Lower lobe of right lung (tissue), 2 donors: ENCODE measurements around the gene LRRC8C. TPM values are rescaled to one million over a fixed set of nuclear protein-coding genes. Genes with fewer than 3 reads are reported as not detected.

Experiments
- ATAC-seq, 2 donors: fragments of 200-7000 bp; cut with Tn5 transposase; one replicate each; pipeline ENCODE4 v1.9.1; 2020 to 2022; ENCODE audit warnings: mild to moderate bottlenecking in 2 of 2, moderate library complexity in 2 of 2
- DNase-seq: peaks from one replicate; pipeline ENCODE4 v3.0.0-alpha.2; 2020
- H3K27ac ChIP-seq: fragments of 200-600 bp; one replicate; pipeline ENCODE4 v1.8.0; 2022
- H3K27me3 ChIP-seq: fragments of 200-600 bp; one replicate; pipeline ENCODE4 v1.8.0; 2022; ENCODE audit warnings: low read depth
- H3K36me3 ChIP-seq: fragments of 200-600 bp; one replicate; pipeline ENCODE4 v1.8.0; 2022; ENCODE audit warnings: mild to moderate bottlenecking
- H3K4me1 ChIP-seq: fragments of 200-600 bp; one replicate; pipeline ENCODE4 v1.8.0; 2022
- H3K4me3 ChIP-seq: fragments of 200-600 bp; one replicate; pipeline ENCODE4 v1.8.0; 2022; ENCODE audit warnings: mild to moderate bottlenecking
- H3K9me3 ChIP-seq: fragments of 200-600 bp; one replicate; pipeline ENCODE4 v1.8.0; 2022
- intact Hi-C: fragments of 100-400 bp; cut with DNase I; formaldehyde crosslinking; loops from one replicate; pipeline ENCODE4 v1.11.0; 2022
- total RNA-seq: library from RNA; stranded (reverse); fragmentation: NEBNext Ultra II Directional; extraction: Animal tissue kit (Norgen Biotek cat#: 25700); gene quantifications from one replicate; pipeline ENCODE4 v1.2.1, GENCODE V29; 2021
- TF ChIP-seq, protein P1 (sequence below): fragments of 200-600 bp; IDR thresholded peaks from one replicate; pipeline ENCODE4 v1.8.0; 2022; ENCODE audit warnings: antibody characterized with exemption, mild to moderate bottlenecking
- donor health status: DM: no; HTN: yes; CAD: no; lungs with severe emphysema.

The LRRC8C gene
- total RNA-seq, 1 donor from 2014 or later: 13.0 TPM

DNA sequence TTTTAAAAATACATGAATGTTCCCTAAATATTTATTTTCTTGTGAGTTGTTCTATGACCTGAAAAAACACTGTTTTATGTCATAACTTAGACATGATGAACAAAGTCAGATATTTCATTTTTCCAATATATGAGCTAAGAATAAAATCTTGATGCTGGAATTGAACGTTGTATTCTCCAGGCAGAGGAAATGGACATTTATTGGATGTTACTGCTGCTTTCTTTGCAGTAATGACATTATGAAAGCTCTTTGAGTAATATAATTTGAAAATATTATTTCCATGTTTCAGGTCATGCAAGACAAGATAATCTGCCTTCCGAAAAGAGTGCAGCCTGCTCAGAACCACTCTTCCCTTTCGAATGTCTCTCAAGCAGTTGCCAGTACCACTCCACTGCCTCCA is 79.5 kb downstream of the LRRC8C start:
- intact Hi-C loops: no loop called here
- DNase-seq (no peak), ATAC-seq (no peak)
- H3K9me3 ChIP-seq: no peaks in the 10 kb centered on the region
- H3K36me3 ChIP-seq: peaks cover 19% of the 10 kb centered on the region
- H3K27me3 ChIP-seq: no peaks in the 10 kb centered on the region
- H3K27ac ChIP-seq: no peak overlapping the region
- TF ChIP-seq, protein P1, sequence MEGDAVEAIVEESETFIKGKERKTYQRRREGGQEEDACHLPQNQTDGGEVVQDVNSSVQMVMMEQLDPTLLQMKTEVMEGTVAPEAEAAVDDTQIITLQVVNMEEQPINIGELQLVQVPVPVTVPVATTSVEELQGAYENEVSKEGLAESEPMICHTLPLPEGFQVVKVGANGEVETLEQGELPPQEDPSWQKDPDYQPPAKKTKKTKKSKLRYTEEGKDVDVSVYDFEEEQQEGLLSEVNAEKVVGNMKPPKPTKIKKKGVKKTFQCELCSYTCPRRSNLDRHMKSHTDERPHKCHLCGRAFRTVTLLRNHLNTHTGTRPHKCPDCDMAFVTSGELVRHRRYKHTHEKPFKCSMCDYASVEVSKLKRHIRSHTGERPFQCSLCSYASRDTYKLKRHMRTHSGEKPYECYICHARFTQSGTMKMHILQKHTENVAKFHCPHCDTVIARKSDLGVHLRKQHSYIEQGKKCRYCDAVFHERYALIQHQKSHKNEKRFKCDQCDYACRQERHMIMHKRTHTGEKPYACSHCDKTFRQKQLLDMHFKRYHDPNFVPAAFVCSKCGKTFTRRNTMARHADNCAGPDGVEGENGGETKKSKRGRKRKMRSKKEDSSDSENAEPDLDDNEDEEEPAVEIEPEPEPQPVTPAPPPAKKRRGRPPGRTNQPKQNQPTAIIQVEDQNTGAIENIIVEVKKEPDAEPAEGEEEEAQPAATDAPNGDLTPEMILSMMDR: no peak
- no peak overlapping the region for H3K4me3 ChIP-seq
- no peaks in the 10 kb centered on the region for H3K4me1 ChIP-seq

DNA sequence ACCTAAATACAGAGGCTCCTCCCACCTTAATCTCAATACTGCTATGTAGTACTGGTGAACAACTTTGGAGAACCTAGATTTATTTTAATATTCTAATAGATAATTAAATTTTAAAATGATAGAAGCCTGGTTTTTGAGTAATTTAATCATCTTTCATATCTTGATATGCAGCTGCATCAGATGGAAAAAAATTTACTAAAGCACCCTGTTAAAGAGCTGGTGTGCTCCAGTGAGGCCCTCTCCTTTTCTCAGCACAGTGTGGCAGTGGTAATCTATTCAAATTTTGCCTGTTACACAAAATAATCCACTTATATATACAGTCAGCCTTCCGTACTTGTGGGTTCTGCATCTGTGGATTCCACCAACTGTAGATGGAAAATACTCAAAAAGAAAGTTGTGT is 82.8 kb downstream of the LRRC8C start:
- no peak for ATAC-seq
- H3K9me3 ChIP-seq: no peaks in the 10 kb centered on the region
- H3K36me3 ChIP-seq: peaks cover 19% of the 10 kb centered on the region
- no peak for DNase-seq
- H3K4me3 ChIP-seq: no peak overlapping the region
- peaks cover 23% of the 10 kb centered on the region for H3K4me1 ChIP-seq
- no peak overlapping the region for H3K27ac ChIP-seq
- intact Hi-C loops: no loop called here
- TF ChIP-seq, protein P1: no peak
- no peaks in the 10 kb centered on the region for H3K27me3 ChIP-seq

DNA sequence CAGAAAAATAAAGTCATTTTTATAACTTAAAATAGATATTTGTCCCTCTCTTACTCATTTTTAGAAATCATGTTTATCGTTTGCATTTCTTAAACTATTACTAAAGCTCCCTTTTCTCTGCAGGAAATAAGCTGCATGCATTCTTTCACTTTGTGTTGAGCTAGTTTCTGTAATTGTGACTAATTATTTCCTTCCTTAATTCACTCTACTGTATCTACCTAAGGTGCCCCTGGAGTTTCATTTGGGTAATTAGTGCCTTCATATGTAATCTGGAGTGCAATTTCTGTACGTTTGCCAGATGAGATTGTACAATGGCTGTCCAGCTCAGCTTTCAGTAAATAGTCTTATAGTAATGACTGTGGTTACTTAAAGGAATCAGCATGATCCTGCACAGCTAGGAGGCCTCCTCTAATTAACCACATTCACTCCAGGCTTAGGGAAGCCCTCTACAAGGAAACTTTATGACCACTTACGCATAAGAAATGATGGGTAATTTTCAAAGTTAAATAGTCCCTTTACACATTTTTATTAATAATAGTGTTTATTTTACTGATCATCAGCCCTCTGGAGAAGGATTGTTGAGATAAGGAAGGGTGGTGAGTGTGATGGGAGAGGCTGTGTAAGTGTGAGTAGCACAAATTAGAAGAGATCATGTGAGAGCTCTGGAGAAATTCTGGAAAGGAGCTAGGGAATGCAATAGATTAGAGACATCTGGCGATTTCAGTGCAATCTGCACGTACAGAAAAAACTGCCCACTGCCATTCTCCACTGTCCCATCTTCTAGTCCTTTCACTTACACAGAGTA is 86.8 kb downstream of the LRRC8C start:
- ATAC-seq (peak; percentile 50 to 67), DNase-seq (no peak)
- TF ChIP-seq, protein P1: no peak
- intact Hi-C loops: no loop called here
- Histone ChIP-seq H3K9me3 (no peaks in the 10 kb centered on the region), H3K27me3 (no peaks in the 10 kb centered on the region), H3K36me3 (no peaks in the 10 kb centered on the region), H3K4me1 (peaks cover 43% of the 10 kb centered on the region), H3K4me3 (no peak overlapping the region), H3K27ac (peak overlapping the region; percentile 26)

DNA sequence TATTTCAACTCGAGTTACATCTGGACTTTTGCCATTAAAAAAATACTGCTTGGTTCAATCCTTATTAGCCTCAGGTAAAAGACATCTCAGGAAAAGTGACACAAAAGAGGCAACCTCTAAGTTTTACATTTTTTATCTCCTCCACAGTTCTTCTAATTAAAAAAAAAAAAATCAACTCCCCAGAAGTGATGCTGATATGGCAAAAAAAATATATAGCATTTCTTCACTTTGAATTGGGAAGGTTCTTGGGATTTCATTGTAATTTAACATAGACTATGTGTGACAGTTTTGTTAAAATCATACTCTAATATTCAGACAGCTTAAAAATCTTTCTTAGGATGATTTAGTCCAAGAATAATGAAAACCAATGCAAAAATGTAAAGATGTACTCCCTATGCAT is 87.9 kb downstream of the LRRC8C start:
- TF ChIP-seq, protein P1: no peak
- intact Hi-C loops: no loop called here
- ATAC-seq: no peak
- H3K4me1 ChIP-seq: peaks cover 55% of the 10 kb centered on the region
- H3K36me3 ChIP-seq: no peaks in the 10 kb centered on the region
- H3K27me3 ChIP-seq: no peaks in the 10 kb centered on the region
- H3K9me3 ChIP-seq: no peaks in the 10 kb centered on the region
- no peak for DNase-seq
- H3K4me3 ChIP-seq: no peak overlapping the region
- no peak overlapping the region for H3K27ac ChIP-seq

DNA sequence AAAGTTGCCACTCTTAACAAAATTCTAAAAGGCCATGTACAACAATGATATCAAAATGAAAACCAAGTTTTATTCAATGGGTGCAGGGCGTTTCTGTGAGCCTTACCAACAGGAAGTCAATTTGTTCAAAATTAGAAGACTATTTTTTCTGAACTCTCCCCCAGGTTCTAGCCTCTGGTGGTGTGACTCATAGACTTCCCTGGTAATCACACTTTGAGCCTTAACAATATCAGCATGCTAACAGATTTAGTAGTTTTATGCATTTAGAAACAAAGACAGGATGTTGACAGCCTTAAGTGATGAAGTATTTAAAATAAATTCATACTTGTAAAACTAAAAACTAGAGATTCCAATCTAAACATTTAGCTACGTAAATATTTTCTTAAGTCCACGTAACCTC is 88.4 kb downstream of the LRRC8C start:
- ATAC-seq: peak in 1 of 2 donors; percentile 40
- Histone ChIP-seq H3K4me3 (no peak overlapping the region), H3K9me3 (no peaks in the 10 kb centered on the region), H3K4me1 (peaks cover 60% of the 10 kb centered on the region), H3K36me3 (no peaks in the 10 kb centered on the region), H3K27me3 (no peaks in the 10 kb centered on the region), H3K27ac (no peak overlapping the region)
- intact Hi-C loops: no loop called here
- DNase-seq: no peak
- TF ChIP-seq, protein P1: no peak
